GM10248 (cell line): ENCODE data around the gene CROT.

Experiments
- CTCF ChIA-PET: fragments of 300-600 bp; sonication (Branson Sonifier 250); formaldehyde crosslinking; extraction: SDS; loops from one replicate; lab custom pipeline; 2021; ENCODE audit warnings: antibody characterized with exemption; lab: Yijun Ruan, JAX
- POLR2A ChIA-PET: fragments of 350-650 bp; sonication (Branson Sonifier 250); formaldehyde crosslinking; extraction: SDS; loops from one replicate; lab custom pipeline; 2020; ENCODE audit warnings: antibody characterized with exemption; lab: Yijun Ruan, JAX
- DNase-seq: peaks from one replicate; pipeline ENCODE4 v3.0.0; 2012; ENCODE audit errors: extremely low spot score
- CTCF ChIP-seq: IDR thresholded peaks from 2 replicates; pipeline ENCODE4 v1.5.1; 2012; ENCODE audit warnings: mild to moderate bottlenecking, low read depth; ENCODE audit errors: extremely low read depth, missing control alignments, control extremely low read depth

CROT gene

DNA sequence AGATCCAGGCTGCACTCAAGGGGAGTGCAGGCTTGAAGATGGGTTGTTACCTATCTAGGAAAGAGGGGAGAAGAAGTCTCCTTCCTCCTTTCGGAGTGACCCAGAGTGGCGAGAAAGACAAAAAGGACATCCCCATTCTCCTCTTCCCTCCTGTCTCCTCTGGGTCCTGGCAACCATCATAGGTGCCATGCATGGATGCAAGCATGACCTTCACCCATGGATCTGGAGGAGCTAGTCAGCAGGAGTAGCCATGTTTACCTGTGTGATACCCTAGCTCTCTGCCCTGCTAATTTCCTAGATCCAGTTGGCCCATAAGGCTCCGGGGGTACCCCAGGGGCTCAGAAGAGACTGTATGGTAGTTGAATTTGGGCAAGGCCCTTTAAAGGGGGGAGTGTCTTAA lies 17.2 kb upstream of the CROT start:
- DNase-seq: no peak
- ChIA-PET CTCF (interaction anchor here (1.3 to 2.3 kb wide), 2 partner anchors 18 to 90 kb away, joined by 3 to 9 read pairs; partner anchors contain the start of gene CROT), POLR2A (no interaction called here)
- TF ChIP-seq CTCF: no peak

DNA sequence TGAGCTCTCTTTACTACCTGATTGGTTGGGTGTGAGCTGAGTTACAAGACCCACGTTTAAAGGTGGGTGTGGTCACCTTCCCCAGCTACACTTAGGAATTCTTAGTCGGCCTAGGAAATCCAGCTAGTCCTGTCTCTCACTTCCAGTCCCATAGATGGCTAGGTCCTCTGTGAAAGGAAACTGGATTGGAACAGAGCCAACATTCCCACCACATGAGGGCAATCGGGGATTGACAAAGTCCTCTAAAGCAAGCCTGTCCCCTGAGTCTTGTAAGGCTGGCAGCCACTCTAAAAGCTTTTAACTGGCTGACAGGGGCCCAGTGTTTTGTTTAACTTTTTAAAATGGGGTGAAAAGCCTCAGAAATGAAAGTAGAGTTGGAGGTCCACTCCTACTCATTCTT lies 15.1 kb upstream of the CROT start:
- ChIA-PET CTCF (interaction anchor here (1.2 to 1.7 kb wide), 6 partner anchors 9 to 87 kb away, joined by 3 to 7 read pairs (median 4); no protein-coding TSS in a partner anchor), POLR2A (interaction anchor here (1.1 kb wide), 1 partner anchor 15 kb away, joined by 3 read pairs; the partner anchor contains the start of gene CROT)
- no peak for TF ChIP-seq CTCF
- no peak for DNase-seq

DNA sequence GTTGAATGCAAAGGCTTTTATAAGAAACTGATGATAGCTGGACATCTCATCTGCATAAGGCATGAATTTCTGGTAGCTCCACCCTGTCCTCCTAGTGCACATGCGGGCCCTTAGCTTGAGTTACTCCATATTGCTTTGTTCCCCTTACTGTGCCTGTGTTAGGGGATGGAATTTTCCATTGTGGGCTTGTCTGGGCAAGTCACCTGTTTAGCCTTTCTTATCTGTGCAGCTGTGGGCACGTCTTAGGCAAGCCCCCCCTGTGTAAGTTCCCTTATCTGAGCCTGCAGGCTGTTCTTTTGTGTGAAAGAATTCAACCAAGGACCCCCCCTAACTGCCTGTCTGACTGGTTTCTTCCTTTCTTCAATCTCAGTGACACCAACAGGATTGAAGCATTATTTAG lies 14.5 kb upstream of the CROT start:
- TF ChIP-seq CTCF: no peak
- POLR2A ChIA-PET: interaction anchor here (1.1 kb wide), 1 partner anchor 14 kb away, joined by 3 read pairs; the partner anchor contains the start of gene CROT

GRCh38 chr7:87331687-87332252 lies 13.7 kb upstream of the CROT start:
- no peak for DNase-seq
- TF ChIP-seq CTCF: no peak
- ChIA-PET CTCF (interaction anchor here (1.2 to 2.0 kb wide), 2 partner anchors 9 to 16 kb away, joined by 3 to 8 read pairs; no protein-coding TSS in a partner anchor), POLR2A (no interaction called here)

More for the DNA sequence above, 14.5 kb upstream of the CROT start:
- DNase-seq: no peak
- CTCF ChIA-PET: interaction anchor here (1.2 to 1.7 kb wide), 5 partner anchors 8 to 85 kb away, joined by 3 to 7 read pairs (median 4); no protein-coding TSS in a partner anchor

DNA sequence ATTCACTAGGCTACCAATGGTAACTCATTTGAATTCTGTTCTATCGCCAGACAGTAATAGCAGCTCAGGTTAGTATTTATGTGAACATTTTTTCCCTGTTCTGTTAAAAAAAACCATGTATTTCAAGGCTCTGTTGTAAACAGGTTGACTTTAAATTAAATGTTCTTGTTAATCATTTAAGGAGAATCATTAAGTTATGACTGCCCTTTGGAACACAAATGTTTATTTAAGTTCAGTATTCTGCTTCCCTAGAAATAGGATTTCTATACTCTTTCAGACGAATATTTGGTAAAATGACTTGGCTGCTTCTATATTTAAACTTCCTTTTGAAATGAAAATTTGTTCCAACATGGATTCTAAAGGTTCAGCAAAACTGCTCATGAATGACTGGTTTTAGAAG lies 13.1 kb upstream of the CROT start:
- POLR2A ChIA-PET: no interaction called here
- CTCF ChIA-PET: interaction anchor here (2.0 kb wide), 1 partner anchor 9 kb away, joined by 8 read pairs; no protein-coding TSS in a partner anchor

DNA sequence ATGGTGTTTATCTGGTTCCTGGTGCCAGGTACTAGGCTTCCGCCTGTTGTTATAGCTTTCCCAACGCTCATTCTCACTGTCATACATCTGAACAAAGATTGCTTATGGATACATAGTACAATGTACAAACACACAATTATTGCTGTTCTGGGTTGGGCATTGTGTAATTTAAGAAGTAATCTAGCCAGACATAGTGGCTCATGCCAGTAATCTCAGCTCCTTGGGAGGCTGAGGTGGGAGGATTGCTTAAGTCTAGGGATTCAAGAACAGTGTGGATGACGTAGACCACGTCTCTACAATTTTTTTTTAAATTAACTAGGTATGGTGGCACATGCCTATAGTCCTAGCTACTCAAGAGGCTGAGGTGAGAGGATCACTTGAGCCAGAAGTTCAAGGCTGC lies 9.3 kb upstream of the CROT start:
- CTCF ChIA-PET: interaction anchor here (1.3 to 1.7 kb wide), 6 partner anchors 10 to 81 kb away, joined by 3 to 5 read pairs (median 4); no protein-coding TSS in a partner anchor
- no peak for DNase-seq
- POLR2A ChIA-PET: no interaction called here
- no peak for TF ChIP-seq CTCF

More for the DNA sequence above, 13.1 kb upstream of the CROT start:
- TF ChIP-seq CTCF: no peak
- DNase-seq: no peak
